GM12865 (cell line): ENCODE data around the gene SLC35G6.
"Not testable (repeated sequence)": the region's sequence is repeated elsewhere in the genome, so short reads cannot be mapped to it uniquely, and the experiment has no call there.

Source experiments
- DNase-seq: peaks from one replicate; pipeline ENCODE4 v3.0.0; 2010; ENCODE audit warnings: low read depth
- H3K4me3 ChIP-seq: 2 replicates; pipeline ENCODE4 v1.5.1; 2011; ENCODE audit warnings: mild to moderate bottlenecking, low read depth, low read length, control low read depth
- CTCF ChIP-seq: IDR thresholded peaks from 2 replicates; pipeline ENCODE4 v1.5.1; 2011; ENCODE audit warnings: low read length, control low read depth, low read depth, inconsistent platforms; ENCODE audit not compliant: insufficient read depth; ENCODE audit errors: missing control alignments

SLC35G6 gene

GRCh38 chr17:7481275-7481674 lies at the start of gene SLC35G6:
SLC35G6 (plus strand) TSS chr17:7481446; CDS start chr17:7481517, 71 bp downstream.
- peak within 1 kb of the TSS; percentile 80 for H3K4me3 ChIP-seq

GRCh38 chr17:7432296-7432695 lies 49.0 kb upstream of the SLC35G6 start:
- no peak for DNase-seq
- H3K4me3 ChIP-seq: no peak overlapping the region
- no peak for TF ChIP-seq CTCF

More at GRCh38 chr17:7481275-7481674, at the start of gene SLC35G6:
- not testable (repeated sequence) for DNase-seq

GRCh38 chr17:7435676-7436555 lies 45.3 kb upstream of the SLC35G6 start:
- peak overlapping the region; percentile 58 for H3K4me3 ChIP-seq
- peak; percentile 34 for TF ChIP-seq CTCF
- DNase-seq: peak; percentile 70

- DNase-seq: peak; percentile 92
- peak overlapping the region; percentile 58 for H3K4me3 ChIP-seq
- TF ChIP-seq CTCF: peak; percentile 78
Observed at GRCh38 chr17:7436556-7437368, 44.5 kb upstream of the SLC35G6 start.

- H3K4me3 ChIP-seq: peak overlapping the region; percentile 92
- TF ChIP-seq CTCF: no peak
- DNase-seq: no peak
Observed at GRCh38 chr17:7437369-7437863, 43.8 kb upstream of the SLC35G6 start.

- TF ChIP-seq CTCF: no peak
- peak overlapping the region; percentile 92 for H3K4me3 ChIP-seq
- peak; percentile 39 for DNase-seq
Observed at GRCh38 chr17:7437950-7438614, 43.2 kb upstream of the SLC35G6 start.
